ENCODE data around the gene DOCK3.

DOCK3 gene

DNA sequence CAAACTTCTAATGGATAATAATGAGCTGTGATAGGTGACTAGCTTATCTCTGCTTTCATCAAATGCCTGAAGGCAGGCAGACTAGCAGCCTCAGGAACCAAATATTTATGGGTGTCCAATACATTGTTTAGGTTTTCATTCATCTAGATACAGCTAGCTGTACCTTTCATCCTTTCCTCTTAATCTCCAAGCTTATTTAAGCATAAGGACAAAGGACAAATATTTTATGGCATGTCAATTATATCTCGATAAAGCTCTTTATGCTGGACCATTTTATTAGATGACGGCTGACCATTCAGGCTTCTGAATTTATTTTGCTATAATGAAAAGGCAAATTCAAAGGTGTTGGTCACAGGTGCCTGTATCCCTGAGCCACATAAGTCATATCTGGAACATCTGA, 733.3 kb downstream of the DOCK3 start:
- DNase-seq (ENCODE audit: insufficient read length, low spot score) (no peak), FAIRE-seq (no peak)
- no peak for TF ChIP-seq POU2F2 (IDR thresholded peaks at IDR 0.05; ENCODE audit: low read depth, low read length)
- no peak for TF ChIP-seq SPI1 (IDR thresholded peaks at IDR 0.05; ENCODE audit: low read depth, low read length)
- no peak for TF ChIP-seq POLR2A (IDR thresholded peaks at IDR 0.05; ENCODE audit: low read depth, low read length)
- TF ChIP-seq PAX5 (IDR thresholded peaks at IDR 0.05; ENCODE audit: insufficient read depth, low read length, severe bottlenecking) = no peak
- no peak for TF ChIP-seq POLR2AphosphoS5 (IDR thresholded peaks at IDR 0.05; ENCODE audit: low read depth, low read length)
- no peak for TF ChIP-seq TAF1 (IDR thresholded peaks at IDR 0.05; ENCODE audit: low read depth, low read length)

DNA sequence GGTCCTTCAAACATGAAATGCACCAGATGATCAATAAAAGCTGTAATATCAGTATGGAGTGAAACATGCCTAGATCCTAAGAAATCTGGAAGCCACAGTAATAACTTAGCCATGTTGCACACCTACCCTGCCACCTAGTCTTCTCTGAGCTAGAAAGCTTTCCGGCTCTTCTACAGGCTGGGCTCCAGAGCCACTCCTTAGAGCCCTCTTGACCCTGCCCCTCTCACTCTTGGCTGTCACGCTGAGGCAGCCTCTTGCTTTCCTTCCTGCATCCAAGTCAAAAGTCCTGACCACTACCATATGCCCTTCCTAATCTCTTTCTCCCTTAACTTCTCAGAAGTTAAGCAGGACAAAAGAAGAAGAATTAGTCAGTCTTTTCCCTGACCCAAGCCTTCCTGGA, 734.1 kb downstream of the DOCK3 start:
- TF ChIP-seq PAX5 (IDR thresholded peaks at IDR 0.05; ENCODE audit: insufficient read depth, low read length, severe bottlenecking) (no peak), POU2F2 (IDR thresholded peaks at IDR 0.05; ENCODE audit: low read depth, low read length) (no peak), POLR2A (IDR thresholded peaks at IDR 0.05; ENCODE audit: low read depth, low read length) (no peak), POLR2AphosphoS5 (IDR thresholded peaks at IDR 0.05; ENCODE audit: low read depth, low read length) (no peak)
- DNase-seq (ENCODE audit: insufficient read length, low spot score) (no peak), FAIRE-seq (no peak)

DNA sequence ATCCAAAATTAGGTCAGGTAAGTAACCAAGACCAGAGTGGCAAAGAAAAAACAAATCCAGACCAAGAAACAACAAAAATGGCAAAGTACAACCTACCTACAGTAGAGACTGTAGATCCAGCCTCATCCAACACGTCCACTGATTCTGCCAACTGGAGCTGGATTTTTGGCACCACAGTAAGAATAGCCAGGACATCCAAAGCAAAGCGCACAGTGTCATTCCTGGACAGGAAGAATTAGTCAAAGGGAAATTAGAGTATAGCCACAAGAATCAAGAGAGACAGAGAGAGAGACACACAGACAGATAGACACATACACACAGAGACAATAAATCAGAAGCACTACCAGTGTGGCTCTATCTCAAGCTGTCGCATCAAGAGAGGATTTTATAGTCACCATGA, 747.5 kb downstream of the DOCK3 start:
- DNase-seq (ENCODE audit: insufficient read length, low spot score) (no peak), FAIRE-seq (peak; percentile 45)
- TF ChIP-seq POU2F2 (IDR thresholded peaks at IDR 0.05; ENCODE audit: low read depth, low read length) = no peak
- TF ChIP-seq SPI1 (IDR thresholded peaks at IDR 0.05; ENCODE audit: low read depth, low read length) = no peak

DNA sequence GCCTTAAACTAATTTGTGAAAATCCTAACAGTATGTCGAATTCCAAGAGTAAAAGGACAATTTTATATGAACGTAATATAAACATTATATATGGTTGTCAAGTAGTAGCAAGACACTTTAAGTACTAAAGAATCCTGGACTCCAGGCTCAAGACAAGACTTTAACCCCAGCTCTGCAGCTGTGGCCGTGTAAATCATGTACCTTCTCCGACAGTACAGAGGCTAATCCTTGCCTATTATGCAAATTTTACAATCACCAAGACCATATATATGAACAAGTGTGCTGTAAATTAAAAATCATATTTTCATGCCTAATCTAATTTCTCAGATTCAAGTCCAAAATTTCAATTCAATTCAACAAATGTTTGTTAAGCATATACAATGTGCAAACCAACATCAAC, 752.2 kb downstream of the DOCK3 start:
- DNase-seq (ENCODE audit: insufficient read length, low spot score) (no peak), FAIRE-seq (no peak)
- TF ChIP-seq POU2F2 (IDR thresholded peaks at IDR 0.05; ENCODE audit: low read depth, low read length) (no peak), POLR2A (IDR thresholded peaks at IDR 0.05; ENCODE audit: low read depth, low read length) (no peak), SPI1 (IDR thresholded peaks at IDR 0.05; ENCODE audit: low read depth, low read length) (no peak), TAF1 (IDR thresholded peaks at IDR 0.05; ENCODE audit: low read depth, low read length) (no peak), PAX5 (IDR thresholded peaks at IDR 0.05; ENCODE audit: insufficient read depth, low read length, severe bottlenecking) (no peak)

DNA sequence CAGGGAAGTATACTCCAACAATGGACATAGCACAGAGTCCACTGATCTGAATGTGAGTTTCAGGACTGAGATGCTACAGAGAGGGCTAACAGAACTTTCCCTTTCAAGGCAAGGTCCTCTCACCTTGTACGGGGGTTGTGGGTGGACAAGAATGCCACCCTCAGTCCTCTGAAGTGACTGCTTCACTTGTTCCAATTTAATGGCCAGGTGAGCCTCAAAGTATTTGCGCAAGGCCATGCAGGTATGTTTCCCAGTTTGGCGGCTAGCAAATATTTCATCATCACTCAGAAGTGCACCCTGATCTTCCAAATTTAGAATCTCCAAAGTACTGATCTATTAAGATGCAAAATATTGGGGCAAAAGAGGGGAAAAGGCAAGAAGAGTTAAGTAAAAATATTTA, 754.4 kb downstream of the DOCK3 start:
- DNase-seq (ENCODE audit: insufficient read length, low spot score) = no peak
- no peak for TF ChIP-seq SPI1 (IDR thresholded peaks at IDR 0.05; ENCODE audit: low read depth, low read length)
- no peak for TF ChIP-seq TAF1 (IDR thresholded peaks at IDR 0.05; ENCODE audit: low read depth, low read length)
- no peak for TF ChIP-seq PAX5 (IDR thresholded peaks at IDR 0.05; ENCODE audit: insufficient read depth, low read length, severe bottlenecking)
- no peak for TF ChIP-seq POU2F2 (IDR thresholded peaks at IDR 0.05; ENCODE audit: low read depth, low read length)
- TF ChIP-seq POLR2AphosphoS5 (IDR thresholded peaks at IDR 0.05; ENCODE audit: low read depth, low read length) = no peak
- no peak for TF ChIP-seq POLR2A (IDR thresholded peaks at IDR 0.05; ENCODE audit: low read depth, low read length)
- FAIRE-seq = no peak

Measured in GM12891 (cell line).